HG02852 (cell line): Measurements from ENCODE around the gene EPB41L4A.

Source experiments
- ATAC-seq: cut with Tn5 transposase; IDR thresholded peaks from one replicate; pipeline ENCODE4 v1.9.1; 2021; ENCODE audit warnings: mild to moderate bottlenecking, moderate library complexity; ENCODE audit not compliant: unreplicated experiment

EPB41L4A gene

DNA sequence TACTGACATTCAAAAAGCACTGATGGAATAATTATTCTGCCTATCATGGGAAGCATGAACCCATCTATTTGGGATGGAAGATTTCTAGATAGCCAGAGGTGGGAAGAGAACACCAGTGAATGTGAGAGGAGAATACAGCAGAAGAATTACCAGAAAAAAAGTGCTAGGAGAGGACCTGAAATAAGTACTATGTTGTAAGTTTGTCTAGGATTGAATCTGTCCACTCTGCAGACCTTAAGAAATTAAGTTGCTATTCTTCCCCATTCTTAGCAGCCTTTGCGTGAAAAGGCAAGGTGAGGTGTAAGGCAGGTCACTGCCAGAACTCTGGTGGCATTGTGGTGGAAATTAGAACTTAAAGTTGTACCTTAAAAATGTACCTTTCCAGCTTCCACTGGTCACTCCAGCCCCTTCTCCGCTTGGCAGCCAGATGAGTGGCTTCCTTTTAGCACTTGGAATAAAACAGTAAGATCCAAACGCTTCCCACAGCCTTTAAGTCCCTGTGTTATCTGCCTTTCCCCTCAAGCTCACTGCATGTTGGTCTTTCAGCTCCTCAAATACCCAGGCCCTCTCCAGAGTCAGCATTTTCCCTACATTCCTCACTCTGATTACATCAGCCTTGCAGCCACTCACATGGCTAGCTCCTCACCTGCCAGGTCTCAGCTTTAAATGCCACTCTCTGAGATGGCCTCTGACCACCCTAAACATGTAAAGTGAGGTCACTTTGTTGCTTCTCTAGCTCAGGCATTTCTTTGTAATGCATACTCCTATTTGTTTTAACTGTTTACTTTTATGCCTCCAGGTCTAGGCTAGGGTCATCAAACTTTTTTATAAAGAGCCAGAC is 253.0 kb downstream of the EPB41L4A start:
- no peak for ATAC-seq

DNA sequence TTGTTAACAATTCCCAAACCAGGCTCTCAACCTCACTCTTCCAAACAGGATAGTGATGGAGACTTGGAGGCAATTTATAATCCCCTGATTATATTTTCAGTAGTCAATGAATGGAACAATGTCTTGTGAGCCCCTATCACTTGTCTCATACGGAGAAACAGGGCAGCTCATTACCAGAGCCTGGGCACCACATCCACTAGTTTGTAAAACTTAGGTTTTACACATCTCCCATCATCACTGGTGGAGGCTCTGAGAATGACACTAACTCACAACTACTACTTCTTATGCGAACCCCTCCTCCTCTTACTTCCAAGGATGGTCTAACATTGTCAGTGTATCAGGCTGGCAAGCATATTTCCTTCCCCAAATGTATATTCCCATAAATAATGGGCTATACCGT is 253.7 kb downstream of the EPB41L4A start:
- no peak for ATAC-seq

GRCh38 chr5:112163435-112163834 is 255.6 kb downstream of the EPB41L4A start:
- ATAC-seq = no peak

GRCh38 chr5:112161392-112161748 is 257.7 kb downstream of the EPB41L4A start:
- ATAC-seq = no peak

GRCh38 chr5:112160652-112161391 is 258.3 kb downstream of the EPB41L4A start:
- peak; percentile 95 for ATAC-seq

DNA sequence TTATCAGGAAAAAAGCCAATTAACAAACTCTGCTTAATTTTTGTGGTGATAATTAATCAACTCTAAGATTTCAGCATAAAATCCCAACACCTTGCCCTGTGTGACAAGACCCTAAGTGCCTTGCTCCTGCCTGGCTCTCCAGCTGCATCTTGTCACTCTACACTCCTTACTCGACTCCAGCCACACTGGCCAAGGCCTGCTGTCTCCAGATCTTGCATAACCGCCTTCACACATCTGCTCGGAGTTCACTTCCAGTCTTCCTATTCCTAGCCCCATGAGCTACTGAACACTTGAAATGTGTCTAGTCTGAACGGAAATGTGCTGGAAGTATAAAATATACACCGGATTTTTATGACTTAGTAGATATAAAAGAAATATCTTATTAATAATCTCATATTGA is 259.6 kb downstream of the EPB41L4A start:
- no peak for ATAC-seq

DNA sequence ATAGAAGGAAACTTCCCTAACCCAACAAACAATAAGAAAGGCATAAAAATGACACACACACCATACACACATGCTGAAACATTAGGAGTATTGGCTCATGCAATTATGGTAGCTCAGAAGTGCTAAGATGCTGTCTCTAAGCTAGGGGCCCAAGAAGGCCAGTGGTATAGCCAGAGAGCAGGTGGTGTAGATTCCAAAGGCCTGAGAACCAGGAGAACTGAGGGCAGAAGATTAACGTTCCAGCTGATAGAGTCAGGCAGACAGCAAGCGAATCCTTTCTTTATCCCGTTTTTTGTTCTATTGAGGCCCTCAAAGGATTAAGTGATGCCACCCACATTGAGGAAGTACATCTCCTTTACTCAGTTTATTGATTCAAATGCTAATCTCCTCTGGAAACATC is 262.9 kb downstream of the EPB41L4A start:
- ATAC-seq = no peak

DNA sequence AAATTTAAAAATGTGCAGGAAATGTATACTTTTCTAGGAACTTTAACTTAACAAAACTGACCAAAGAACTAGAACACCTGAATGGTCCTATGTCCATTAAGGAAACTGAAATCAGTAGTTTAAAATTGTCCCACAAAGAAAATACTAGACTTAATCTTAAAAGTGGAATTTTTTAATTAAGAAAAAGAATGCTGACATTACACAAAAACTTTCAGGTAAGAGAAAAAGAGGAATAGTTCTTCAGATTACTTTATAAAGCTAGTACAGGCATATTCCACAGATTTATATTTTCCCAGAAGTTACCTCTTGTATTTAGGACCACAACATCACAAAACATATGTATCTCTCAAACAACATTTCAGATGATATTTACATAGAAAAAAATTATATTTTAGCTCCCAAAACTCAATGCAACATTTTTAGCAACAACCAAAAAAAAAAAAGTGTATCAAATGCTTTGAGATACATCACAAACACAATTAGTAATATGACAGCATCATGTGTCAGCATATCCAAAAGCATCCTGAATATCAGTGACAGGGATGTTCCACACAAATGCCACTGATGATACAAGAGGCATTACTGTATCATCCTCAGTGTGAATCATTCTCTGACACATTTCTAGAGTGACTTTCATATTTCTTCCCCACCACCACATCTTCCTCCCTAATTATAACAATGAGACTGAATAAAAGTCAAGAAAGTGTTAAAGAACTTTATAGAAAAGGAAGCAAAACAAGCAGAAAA is 264.0 kb downstream of the EPB41L4A start:
- ATAC-seq = no peak

GRCh38 chr5:112149727-112150126 is 269.4 kb downstream of the EPB41L4A start:
- no peak for ATAC-seq

DNA sequence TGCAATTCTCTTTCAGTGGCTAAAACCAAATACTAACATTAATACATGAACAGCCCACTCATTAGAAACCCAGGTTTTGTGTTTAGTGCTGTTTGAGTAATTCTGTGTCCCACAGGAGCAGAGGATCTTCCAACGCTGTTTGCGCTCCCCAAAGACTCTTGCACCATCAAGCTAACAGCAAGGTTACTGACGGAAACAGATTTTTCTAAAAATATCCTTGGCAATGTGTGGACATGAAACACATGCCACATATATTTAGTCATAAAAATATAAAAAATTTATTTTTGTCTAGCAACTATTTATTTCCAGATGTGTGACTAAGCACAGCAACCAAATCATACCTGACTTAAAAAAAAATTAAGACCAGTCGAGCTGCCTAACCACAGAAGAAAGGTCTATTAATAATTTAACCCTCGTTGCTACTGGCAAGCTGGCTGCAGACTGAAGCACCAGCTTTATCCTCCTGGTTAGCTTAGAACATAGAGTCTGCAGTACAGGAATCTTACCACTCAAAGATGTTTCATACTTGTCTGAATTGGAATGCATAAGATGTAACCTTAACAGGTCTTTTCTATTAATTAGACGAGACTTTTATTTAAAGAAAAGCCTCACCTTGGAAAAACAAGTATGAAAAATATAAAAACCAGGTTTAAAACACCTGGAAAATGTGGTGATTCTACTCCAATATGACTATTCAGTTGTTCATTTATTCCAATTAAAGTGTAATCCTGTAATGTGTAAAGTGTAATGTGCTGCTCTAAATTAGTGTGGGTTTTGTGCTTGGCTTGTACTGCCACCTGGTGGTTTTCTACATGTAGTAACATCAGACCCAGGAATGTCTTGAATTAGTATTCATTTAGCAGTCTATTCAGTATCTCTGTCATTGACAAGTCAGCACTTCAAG is 272.5 kb downstream of the EPB41L4A start:
- peak; percentile 60 for ATAC-seq

DNA sequence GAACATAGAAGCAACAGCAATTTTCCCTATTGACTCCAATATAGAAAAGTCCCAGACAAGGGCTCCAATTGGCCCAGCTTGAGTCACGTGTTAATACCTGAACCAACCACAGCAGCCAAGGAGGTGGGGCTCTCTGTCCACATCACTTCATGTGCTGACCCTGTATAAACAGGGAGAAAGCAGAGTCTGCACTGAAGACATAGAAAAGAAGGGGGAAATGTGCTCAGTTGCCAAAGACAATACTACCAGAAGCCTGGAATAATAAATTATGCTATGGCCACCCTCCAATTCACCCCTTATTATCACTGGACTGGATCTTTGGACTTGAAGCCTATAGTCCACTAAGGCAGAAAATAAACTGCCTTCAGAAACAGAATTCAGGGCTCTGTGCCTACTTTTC is 275.4 kb downstream of the EPB41L4A start:
- no peak for ATAC-seq

DNA sequence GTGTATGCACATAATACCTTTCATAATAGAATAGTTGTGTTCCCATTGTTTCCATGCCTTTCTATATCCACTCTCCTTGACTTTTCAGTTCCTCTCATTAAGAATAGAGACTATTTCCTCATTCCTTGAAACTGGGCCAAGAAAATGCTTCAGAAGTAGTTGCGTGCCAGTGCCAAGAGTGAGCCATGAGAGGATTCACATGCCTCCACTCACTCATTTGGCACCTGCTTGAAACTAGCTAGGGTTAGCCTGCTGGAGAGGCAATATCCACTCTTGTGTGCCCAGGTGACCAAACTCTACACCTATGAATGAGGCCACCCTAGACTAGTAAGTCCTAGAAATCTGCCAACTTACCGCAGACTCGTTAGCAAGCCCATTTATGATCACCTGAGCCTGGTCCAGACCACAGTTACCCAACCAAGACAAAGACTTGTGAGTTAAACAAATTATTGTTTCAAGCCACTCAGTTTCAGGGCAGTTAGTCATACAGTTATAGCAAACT is 276.3 kb downstream of the EPB41L4A start:
- peak; percentile 48 for ATAC-seq

DNA sequence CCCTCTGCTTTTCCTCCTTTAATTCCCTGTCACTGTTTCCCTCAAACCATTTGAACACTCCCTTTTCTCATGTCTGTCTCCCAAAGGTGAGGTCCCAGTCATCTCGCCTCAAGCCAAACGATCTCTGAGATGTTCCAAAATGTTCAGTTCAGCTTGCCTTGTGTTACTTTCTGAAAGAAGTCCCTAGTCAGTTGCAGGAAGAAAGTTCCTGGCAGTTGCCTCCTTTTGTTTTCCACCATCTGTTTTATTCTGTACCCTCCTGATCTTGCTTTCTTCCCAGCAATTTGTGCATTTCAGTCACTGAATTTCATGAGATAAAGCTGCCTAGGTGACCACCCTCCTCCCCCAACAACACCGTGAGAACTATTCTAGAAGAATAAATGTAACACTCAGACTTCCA is 277.5 kb downstream of the EPB41L4A start:
- no peak for ATAC-seq

DNA sequence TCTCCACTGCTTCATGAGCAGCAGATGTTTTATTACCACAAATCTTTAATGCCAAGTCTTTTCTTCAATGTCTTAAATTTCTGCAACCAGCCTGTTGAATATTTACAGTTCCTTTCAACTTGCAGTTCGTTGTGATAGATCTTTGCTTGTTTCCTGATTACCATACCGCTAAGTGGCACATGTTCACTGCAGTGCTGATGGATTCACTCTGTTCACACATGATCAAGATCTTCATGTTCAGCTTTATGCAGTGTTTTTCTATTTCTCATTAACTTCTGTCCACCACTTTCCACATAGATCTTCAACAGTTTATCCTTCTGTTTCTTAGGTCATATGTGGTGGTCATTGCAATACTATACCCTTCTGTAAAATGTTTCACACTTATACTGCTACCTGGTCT is 280.6 kb downstream of the EPB41L4A start:
- ATAC-seq = no peak

DNA sequence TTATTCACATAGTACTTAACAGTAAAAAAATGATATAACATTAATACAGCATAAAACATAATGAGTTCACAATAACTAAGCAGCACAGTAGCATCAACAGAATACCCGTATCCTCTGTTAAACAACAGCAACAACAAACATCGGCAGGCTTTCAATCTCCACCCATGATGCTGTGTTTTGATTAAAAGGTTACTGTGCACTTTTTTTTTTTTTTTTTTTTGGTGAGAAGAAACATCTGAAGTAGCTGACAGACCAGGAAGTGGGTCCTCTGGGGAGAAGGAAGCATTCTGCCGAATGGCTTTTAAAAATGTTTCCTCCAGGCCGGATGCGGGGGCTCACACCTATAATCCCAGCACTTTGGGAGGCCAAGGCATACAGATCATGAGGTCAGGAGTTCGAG is 282.3 kb downstream of the EPB41L4A start:
- no peak for ATAC-seq

GRCh38 chr5:112127861-112128260 is 291.2 kb downstream of the EPB41L4A start:
- ATAC-seq = no peak

GRCh38 chr5:112126982-112127381 is 292.1 kb downstream of the EPB41L4A start:
- no peak for ATAC-seq

DNA sequence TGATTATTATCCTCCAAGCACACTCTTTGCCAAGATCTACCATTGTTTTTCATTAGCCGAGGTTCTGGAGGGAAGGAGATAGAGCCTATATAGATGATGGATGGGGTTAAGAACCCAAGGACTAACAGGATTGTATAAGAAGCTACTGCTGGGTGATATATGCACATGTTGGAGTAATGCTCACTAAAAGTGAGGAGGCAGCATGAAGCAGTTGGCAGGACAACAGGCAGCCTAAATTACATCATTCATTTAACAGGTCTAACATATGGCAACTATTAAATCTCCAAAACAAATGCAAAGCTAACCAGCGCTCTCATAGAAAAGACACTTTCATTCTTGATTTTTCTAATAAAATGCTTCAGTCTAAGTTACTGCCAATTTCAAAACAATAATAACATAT is 293.2 kb downstream of the EPB41L4A start:
- ATAC-seq = no peak

DNA sequence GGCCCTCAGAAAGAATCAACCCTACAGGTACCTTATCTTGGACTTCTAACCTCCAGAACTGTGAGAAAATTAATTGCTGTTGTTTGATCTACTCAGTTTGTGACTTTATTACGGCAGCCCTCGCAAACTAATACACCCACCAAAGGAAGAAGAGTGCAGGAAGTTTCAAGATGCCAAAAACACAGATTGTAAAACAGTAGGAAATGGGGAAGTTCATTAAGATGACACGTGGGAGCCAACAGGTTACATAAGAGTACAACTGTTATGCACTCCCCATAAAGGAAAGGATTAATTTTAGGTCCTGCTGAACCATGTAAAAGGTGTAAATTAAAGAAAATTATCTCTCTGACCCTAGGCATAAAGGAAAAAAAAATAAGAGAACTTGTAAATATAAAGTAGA is 294.3 kb downstream of the EPB41L4A start:
- no peak for ATAC-seq

GRCh38 chr5:112123086-112123485 is 296.0 kb downstream of the EPB41L4A start:
- no peak for ATAC-seq
